Measurements from ENCODE around the gene SLC36A1.

SLC36A1 gene

GRCh38 chr5:151463137-151464029 is 16.0 kb downstream of the SLC36A1 start:
- no peaks in the 10 kb centered on the region for H3K4me1 Mint-ChIP-seq (ENCODE audit: low read depth)
- no peaks in the 10 kb centered on the region for H3K27me3 Mint-ChIP-seq (ENCODE audit: low read depth)
- peaks cover 2% of the 10 kb centered on the region for H3K36me3 Mint-ChIP-seq (ENCODE audit: low read depth)
- H3K4me3 Mint-ChIP-seq = no peak overlapping the region
- H3K27ac Mint-ChIP-seq = no peak overlapping the region
- H3K9me3 Mint-ChIP-seq = no peaks in the 10 kb centered on the region
- DNase-seq (ENCODE audit: low spot score) = no peak

GRCh38 chr5:151464101-151464500 is 16.7 kb downstream of the SLC36A1 start:
- H3K4me3 Mint-ChIP-seq = no peak overlapping the region
- peaks cover 2% of the 10 kb centered on the region for H3K36me3 Mint-ChIP-seq (ENCODE audit: low read depth)
- H3K4me1 Mint-ChIP-seq (ENCODE audit: low read depth) = no peaks in the 10 kb centered on the region
- H3K9me3 Mint-ChIP-seq = no peaks in the 10 kb centered on the region
- DNase-seq (ENCODE audit: low spot score) = no peak
- H3K27me3 Mint-ChIP-seq (ENCODE audit: low read depth) = no peaks in the 10 kb centered on the region
- H3K27ac Mint-ChIP-seq = no peak overlapping the region

GRCh38 chr5:151465476-151465875 is 18.1 kb downstream of the SLC36A1 start:
- Mint-ChIP-seq H3K4me1 (ENCODE audit: low read depth) (no peaks in the 10 kb centered on the region), H3K36me3 (ENCODE audit: low read depth) (peaks cover 2% of the 10 kb centered on the region), H3K9me3 (no peaks in the 10 kb centered on the region), H3K27me3 (ENCODE audit: low read depth) (no peaks in the 10 kb centered on the region), H3K27ac (no peak overlapping the region), H3K4me3 (no peak overlapping the region)
- no peak for DNase-seq (ENCODE audit: low spot score)

GRCh38 chr5:151467576-151467975 is 20.2 kb downstream of the SLC36A1 start:
- no peak overlapping the region for H3K27ac Mint-ChIP-seq
- H3K36me3 Mint-ChIP-seq (ENCODE audit: low read depth) = peaks cover 2% of the 10 kb centered on the region
- no peaks in the 10 kb centered on the region for H3K4me1 Mint-ChIP-seq (ENCODE audit: low read depth)
- DNase-seq (ENCODE audit: low spot score) = no peak
- H3K4me3 Mint-ChIP-seq = no peak overlapping the region
- no peaks in the 10 kb centered on the region for H3K9me3 Mint-ChIP-seq
- no peaks in the 10 kb centered on the region for H3K27me3 Mint-ChIP-seq (ENCODE audit: low read depth)

GRCh38 chr5:151469386-151469785 is 22.0 kb downstream of the SLC36A1 start:
- H3K9me3 Mint-ChIP-seq = no peaks in the 10 kb centered on the region
- no peak for DNase-seq (ENCODE audit: low spot score)
- H3K4me3 Mint-ChIP-seq = no peak overlapping the region
- peaks cover 2% of the 10 kb centered on the region for H3K36me3 Mint-ChIP-seq (ENCODE audit: low read depth)
- H3K4me1 Mint-ChIP-seq (ENCODE audit: low read depth) = no peaks in the 10 kb centered on the region
- no peaks in the 10 kb centered on the region for H3K27me3 Mint-ChIP-seq (ENCODE audit: low read depth)
- H3K27ac Mint-ChIP-seq = no peak overlapping the region

GRCh38 chr5:151469992-151470391 is 22.6 kb downstream of the SLC36A1 start:
- no peak for DNase-seq (ENCODE audit: low spot score)
- peaks cover 2% of the 10 kb centered on the region for H3K36me3 Mint-ChIP-seq (ENCODE audit: low read depth)
- H3K4me3 Mint-ChIP-seq = no peak overlapping the region
- no peak overlapping the region for H3K27ac Mint-ChIP-seq
- no peaks in the 10 kb centered on the region for H3K9me3 Mint-ChIP-seq
- no peaks in the 10 kb centered on the region for H3K27me3 Mint-ChIP-seq (ENCODE audit: low read depth)
- H3K4me1 Mint-ChIP-seq (ENCODE audit: low read depth) = no peaks in the 10 kb centered on the region

- H3K9me3 Mint-ChIP-seq = no peaks in the 10 kb centered on the region
- no peak overlapping the region for H3K4me3 Mint-ChIP-seq
- no peak for DNase-seq (ENCODE audit: low spot score)
- H3K36me3 Mint-ChIP-seq (ENCODE audit: low read depth) = peaks cover 2% of the 10 kb centered on the region
- H3K4me1 Mint-ChIP-seq (ENCODE audit: low read depth) = no peaks in the 10 kb centered on the region
- H3K27ac Mint-ChIP-seq = no peak overlapping the region
- H3K27me3 Mint-ChIP-seq (ENCODE audit: low read depth) = no peaks in the 10 kb centered on the region
Observed at GRCh38 chr5:151470439-151470838, 23.0 kb downstream of the SLC36A1 start.

- H3K4me3 Mint-ChIP-seq = no peak overlapping the region
- no peaks in the 10 kb centered on the region for H3K4me1 Mint-ChIP-seq (ENCODE audit: low read depth)
- H3K27me3 Mint-ChIP-seq (ENCODE audit: low read depth) = no peaks in the 10 kb centered on the region
- H3K36me3 Mint-ChIP-seq (ENCODE audit: low read depth) = no peaks in the 10 kb centered on the region
- no peak for DNase-seq (ENCODE audit: low spot score)
- H3K9me3 Mint-ChIP-seq = no peaks in the 10 kb centered on the region
- no peak overlapping the region for H3K27ac Mint-ChIP-seq
Observed at GRCh38 chr5:151471276-151471675, 23.9 kb downstream of the SLC36A1 start.

GRCh38 chr5:151474799-151475198 is 27.4 kb downstream of the SLC36A1 start:
- no peak overlapping the region for H3K4me3 Mint-ChIP-seq
- DNase-seq (ENCODE audit: low spot score) = no peak
- no peaks in the 10 kb centered on the region for H3K4me1 Mint-ChIP-seq (ENCODE audit: low read depth)
- no peak overlapping the region for H3K27ac Mint-ChIP-seq
- no peaks in the 10 kb centered on the region for H3K9me3 Mint-ChIP-seq
- no peaks in the 10 kb centered on the region for H3K36me3 Mint-ChIP-seq (ENCODE audit: low read depth)
- no peaks in the 10 kb centered on the region for H3K27me3 Mint-ChIP-seq (ENCODE audit: low read depth)

GRCh38 chr5:151475388-151475787 is 28.0 kb downstream of the SLC36A1 start:
- DNase-seq (ENCODE audit: low spot score) = no peak
- Mint-ChIP-seq H3K4me1 (ENCODE audit: low read depth) (no peaks in the 10 kb centered on the region), H3K36me3 (ENCODE audit: low read depth) (no peaks in the 10 kb centered on the region), H3K27ac (no peak overlapping the region), H3K9me3 (no peaks in the 10 kb centered on the region), H3K27me3 (ENCODE audit: low read depth) (no peaks in the 10 kb centered on the region), H3K4me3 (no peak overlapping the region)

GRCh38 chr5:151476016-151476415 is 28.6 kb downstream of the SLC36A1 start:
- no peaks in the 10 kb centered on the region for H3K9me3 Mint-ChIP-seq
- no peak for DNase-seq (ENCODE audit: low spot score)
- H3K36me3 Mint-ChIP-seq (ENCODE audit: low read depth) = no peaks in the 10 kb centered on the region
- no peaks in the 10 kb centered on the region for H3K27me3 Mint-ChIP-seq (ENCODE audit: low read depth)
- no peaks in the 10 kb centered on the region for H3K4me1 Mint-ChIP-seq (ENCODE audit: low read depth)
- no peak overlapping the region for H3K27ac Mint-ChIP-seq
- no peak overlapping the region for H3K4me3 Mint-ChIP-seq

GRCh38 chr5:151477101-151477500 is 29.7 kb downstream of the SLC36A1 start:
- H3K4me1 Mint-ChIP-seq (ENCODE audit: low read depth) = no peaks in the 10 kb centered on the region
- no peaks in the 10 kb centered on the region for H3K27me3 Mint-ChIP-seq (ENCODE audit: low read depth)
- DNase-seq (ENCODE audit: low spot score) = no peak
- no peaks in the 10 kb centered on the region for H3K9me3 Mint-ChIP-seq
- H3K36me3 Mint-ChIP-seq (ENCODE audit: low read depth) = no peaks in the 10 kb centered on the region
- H3K27ac Mint-ChIP-seq = no peak overlapping the region
- no peak overlapping the region for H3K4me3 Mint-ChIP-seq

GRCh38 chr5:151480384-151481293 is 33.2 kb downstream of the SLC36A1 start:
- Mint-ChIP-seq H3K9me3 (no peaks in the 10 kb centered on the region), H3K27ac (no peak overlapping the region), H3K27me3 (ENCODE audit: low read depth) (no peaks in the 10 kb centered on the region), H3K36me3 (ENCODE audit: low read depth) (peaks cover under 1% of the 10 kb centered on the region), H3K4me1 (ENCODE audit: low read depth) (peaks cover 2% of the 10 kb centered on the region), H3K4me3 (no peak overlapping the region)
- no peak for DNase-seq (ENCODE audit: low spot score)

- H3K36me3 Mint-ChIP-seq (ENCODE audit: low read depth) = peaks cover 6% of the 10 kb centered on the region
- no peaks in the 10 kb centered on the region for H3K9me3 Mint-ChIP-seq
- no peaks in the 10 kb centered on the region for H3K27me3 Mint-ChIP-seq (ENCODE audit: low read depth)
- no peak overlapping the region for H3K4me3 Mint-ChIP-seq
- H3K4me1 Mint-ChIP-seq (ENCODE audit: low read depth) = peaks cover 2% of the 10 kb centered on the region
- DNase-seq (ENCODE audit: low spot score) = no peak
- no peak overlapping the region for H3K27ac Mint-ChIP-seq
Observed at GRCh38 chr5:151483176-151483575, 35.8 kb downstream of the SLC36A1 start.
